HG03066 (cell line): ENCODE measurements around the gene KCTD19.

ENCODE experiments used
- ATAC-seq: cut with Tn5 transposase; IDR thresholded peaks from one replicate; pipeline ENCODE4 v1.9.1; 2021; ENCODE audit warnings: low read depth; ENCODE audit not compliant: unreplicated experiment

KCTD19 gene

DNA sequence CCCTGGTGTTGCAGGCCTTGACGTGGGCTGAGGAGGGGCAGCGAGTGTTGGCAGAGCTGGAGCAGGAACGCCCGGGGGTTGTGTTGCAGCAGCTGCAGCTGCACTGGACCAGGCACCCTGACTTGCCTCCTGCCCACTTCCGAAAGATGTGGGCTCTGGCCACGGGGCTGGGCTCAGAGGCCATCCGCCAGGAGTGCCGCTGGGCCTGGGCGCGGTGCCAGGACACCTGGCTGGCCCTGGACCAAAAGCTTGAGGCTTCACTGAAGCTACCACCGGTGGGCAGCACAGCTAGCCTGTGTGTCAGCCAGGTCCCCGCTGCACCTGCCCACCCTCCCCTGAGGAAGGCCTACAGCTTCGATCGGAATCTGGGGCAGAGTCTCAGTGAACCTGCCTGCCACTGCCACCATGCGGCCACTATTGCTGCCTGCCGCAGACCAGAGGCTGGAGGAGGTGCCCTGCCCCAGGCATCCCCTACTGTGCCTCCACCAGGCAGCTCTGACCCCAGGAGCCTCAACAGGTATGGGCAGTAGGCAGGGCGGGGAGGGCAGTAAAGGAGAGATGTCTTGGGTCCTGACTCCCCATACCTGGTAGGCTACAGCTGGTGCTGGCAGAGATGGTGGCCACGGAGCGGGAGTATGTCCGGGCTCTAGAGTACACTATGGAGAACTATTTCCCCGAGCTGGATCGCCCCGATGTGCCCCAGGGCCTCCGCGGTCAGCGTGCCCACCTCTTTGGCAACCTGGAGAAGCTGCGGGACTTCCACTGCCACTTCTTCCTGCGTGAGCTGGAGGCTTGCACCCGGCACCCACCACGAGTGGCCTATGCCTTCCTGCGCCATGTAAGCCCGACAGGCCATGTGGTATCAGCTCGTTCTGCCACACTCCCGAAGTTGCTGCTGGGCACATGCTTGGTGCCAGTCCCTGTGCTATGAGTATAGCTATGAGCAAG lies 41.6 kb downstream of the KCTD19 start:
- ATAC-seq = no peak

DNA sequence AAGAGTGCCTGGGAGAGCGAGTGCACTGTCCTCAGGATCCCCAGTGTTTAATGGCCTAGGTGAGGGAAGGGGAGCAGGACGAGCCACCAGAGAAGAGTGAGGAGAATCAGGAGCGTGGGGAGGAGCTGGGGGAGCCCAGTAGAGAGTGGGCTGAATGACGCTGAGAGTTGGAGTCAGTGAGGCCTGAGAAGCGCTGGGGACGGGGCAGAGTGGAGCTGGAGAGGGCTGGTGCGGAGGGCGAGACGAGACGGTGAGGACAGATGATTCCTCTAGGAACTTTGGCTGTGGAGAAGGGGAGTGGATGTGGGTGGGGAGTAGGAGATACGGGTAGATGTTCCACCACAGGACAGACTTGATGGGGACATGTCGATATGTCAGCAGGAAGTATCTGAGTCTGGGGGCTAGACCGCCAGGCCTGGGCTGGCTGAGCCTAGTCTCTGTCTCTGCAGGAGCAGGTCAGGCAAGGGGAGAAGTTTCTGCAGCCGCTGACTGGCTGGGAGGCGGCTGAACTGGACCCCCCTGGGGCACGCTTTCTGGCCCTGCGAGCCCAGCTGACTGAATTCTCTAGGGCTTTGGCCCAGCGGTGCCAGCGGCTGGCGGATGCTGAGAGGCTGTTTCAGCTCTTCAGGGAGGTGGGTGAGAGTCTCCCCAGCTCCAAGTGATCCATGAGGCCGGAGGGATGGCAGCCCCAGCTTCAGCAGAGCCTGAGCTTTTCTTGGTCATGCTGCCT lies 42.5 kb downstream of the KCTD19 start:
- no peak for ATAC-seq

DNA sequence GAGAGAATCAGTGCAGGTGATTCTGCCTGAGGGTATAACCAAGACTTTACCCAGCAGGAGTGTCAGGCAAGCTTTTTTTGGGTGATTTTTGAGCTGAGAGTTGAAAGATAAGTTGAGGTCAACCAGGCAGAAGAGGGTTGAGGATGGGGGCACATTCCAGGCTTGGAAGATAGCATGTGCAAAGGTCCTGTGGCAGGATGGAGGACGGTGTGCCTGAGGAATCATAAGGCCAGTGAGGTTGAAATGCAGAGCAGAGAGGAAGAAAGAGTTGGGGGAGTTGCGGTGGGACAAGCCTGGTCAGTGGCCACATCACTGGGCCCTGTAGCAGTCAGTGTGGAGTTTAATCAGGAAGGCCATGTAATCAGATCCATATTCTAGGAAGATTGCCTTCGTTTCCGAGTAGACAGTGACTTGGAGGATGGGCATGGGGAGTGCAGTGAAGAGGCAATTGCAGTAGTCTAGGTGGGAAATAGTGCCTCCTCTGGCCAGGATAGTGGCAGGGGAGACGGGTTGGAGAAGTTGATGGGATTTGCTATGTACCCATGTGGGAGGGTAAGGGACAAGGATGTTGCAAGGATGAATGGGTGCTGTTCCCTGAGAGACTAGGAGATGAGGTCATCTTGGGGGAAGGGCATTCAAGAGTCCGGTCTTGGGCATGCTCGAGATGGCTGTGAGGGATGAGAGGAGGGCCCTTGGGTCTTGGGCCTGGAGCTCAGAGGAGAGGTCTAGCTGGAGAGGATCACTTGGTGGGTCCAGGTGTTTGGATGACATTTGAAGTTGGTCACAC lies 43.3 kb downstream of the KCTD19 start:
- ATAC-seq = no peak

DNA sequence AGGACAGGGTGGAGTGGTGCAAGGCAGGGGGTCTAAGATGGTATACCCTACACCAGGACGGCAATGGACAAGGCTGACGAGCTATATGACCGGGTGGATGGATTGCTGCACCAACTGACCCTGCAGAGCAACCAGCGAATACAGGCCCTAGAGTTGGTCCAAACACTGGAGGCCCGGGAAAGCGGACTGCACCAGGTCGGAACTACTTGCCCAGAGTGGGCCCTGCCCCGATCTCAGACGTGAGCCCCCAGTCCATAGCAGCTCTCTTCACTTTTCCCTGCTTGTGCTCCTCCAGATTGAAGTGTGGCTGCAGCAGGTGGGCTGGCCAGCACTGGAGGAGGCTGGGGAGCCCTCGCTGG lies 44.1 kb downstream of the KCTD19 start:
- ATAC-seq = no peak

DNA sequence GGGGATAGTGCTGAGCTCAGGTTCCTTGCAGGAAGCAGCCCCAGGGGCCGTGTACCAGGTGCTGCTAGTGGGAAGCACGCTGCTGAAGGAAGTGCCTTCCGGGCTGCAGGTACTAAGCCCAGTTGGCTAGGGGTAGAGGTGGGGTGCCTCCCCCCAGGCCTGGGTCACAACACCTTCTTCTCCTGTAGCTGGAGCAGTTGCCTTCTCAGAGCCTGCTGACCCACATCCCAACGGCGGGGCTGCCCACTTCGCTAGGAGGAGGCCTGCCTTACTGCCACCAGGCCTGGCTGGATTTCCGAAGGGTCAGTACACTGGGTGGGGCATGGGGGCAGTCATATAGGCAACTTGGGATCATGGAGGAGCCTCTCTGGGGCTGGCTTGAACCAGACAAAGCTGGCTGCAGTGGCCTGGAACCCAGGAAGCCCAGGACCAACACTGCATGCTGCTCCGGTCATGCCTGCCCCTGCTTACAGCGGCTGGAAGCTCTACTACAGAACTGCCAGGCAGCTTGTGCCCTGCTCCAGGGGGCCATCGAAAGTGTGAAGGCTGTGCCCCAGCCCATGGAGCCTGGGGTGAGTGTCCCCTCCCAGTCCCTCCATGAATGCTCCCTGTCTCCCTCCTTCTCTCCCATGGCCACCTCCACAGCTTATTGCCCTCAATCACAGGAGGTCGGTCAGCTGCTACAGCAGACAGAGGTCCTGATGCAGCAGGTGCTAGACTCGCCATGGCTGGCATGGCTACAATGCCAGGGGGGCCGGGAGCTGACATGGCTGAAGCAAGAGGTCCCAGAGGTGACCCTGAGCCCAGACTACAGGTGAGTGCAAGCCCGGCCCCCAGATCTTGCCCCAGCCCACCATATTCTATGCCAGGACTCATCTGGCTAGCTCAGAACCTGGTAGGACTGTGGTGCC lies 44.8 kb downstream of the KCTD19 start:
- ATAC-seq = no peak

GRCh38 chr16:67280090-67281015 lies 46.2 kb downstream of the KCTD19 start:
- ATAC-seq = no peak

DNA sequence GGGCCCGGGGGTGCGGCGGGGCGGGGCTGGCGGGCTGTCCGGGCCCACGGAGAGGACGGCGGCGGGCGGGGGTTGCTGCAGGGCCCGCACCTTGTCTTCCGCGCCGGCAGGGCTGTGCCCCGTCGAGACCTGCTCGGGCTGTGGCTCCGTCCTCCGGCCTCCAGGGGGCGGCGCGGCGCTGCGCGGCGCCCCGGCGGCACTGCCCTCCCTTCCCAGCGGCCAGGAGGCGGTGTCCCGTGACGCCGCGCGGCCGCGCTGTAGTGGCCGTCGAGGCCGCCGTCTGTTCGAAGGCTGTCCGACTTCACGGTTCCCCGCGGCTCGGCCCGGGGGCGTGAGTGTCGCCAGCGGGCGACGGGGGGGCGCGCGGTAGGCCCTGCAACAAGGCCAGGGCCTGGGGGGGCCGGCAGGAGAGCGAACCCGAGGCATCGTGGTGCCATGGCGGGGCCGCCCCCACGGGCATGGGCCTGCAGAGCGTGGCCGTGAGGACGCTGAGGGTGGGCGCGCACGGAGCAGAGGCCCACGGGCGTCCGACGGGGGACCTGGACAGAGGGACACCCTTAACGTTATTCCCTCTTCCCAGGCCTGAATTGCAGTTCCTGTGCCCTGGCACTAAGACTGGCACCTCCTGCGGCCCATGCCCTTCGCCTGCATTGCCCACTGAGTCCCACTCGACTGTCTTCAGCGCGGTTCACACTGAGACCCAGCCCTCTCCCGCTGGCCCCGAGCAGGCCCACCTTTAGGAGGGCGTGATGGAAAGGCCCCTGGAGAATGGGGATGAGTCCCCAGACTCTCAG lies 47.0 kb downstream of the KCTD19 start, which contains the start of gene PLEKHG4:
PLEKHG4 (plus strand) TSS at position 237 of the 794 bp plus-strand sequence; CDS start at position 750, 513 bp downstream.
- ATAC-seq = peak; percentile 79

DNA sequence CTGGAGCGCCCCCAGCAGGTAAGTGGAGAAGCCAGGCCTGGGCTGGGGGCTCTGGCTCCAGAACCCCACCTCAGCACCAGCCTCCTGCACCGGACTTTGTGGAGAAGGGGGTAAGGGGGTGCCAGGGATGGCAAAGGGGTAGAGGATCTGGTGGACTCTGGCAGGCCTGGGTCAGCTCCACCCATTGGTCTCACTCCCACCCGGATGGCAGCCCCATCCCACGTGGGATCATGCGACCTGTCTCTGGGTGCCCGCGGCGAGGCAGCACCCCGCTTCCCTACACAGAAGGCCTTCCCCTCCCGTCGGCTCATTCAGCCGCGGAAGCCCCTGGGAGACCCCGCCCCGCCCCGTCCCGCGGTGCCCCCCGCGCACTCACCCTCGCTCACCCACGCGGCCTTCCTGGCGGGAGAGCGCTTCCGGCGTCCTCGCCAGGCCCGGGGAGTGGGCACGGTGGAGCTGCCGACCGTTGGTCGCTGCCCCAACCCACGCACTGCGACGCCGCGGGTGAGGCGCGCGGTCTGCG lies 47.7 kb downstream of the KCTD19 start:
- ATAC-seq = no peak

- no peak for ATAC-seq
Observed at GRCh38 chr16:67277999-67278772, 48.4 kb downstream of the KCTD19 start.

- ATAC-seq = no peak
Observed at GRCh38 chr16:67277294-67277998, 49.1 kb downstream of the KCTD19 start.

DNA sequence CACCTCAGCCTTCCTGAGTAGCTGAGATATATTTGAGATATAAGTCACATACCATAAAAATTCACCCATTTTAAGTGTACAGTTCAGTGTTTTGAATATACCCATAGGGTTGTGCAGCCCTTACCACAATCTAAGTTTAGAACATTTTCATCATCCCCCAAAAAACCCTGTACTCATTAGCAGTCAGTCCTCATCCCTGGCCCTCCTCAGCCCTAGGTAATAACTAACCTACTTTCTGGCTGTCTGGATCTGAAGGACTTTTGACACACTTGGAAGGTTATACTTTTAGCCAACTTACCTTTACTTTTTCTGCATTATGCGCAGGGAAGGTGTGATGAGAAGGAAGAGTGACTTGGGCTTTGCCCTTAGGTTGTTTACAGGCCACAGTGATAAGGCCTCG lies 51.2 kb downstream of the KCTD19 start:
- ATAC-seq = no peak

DNA sequence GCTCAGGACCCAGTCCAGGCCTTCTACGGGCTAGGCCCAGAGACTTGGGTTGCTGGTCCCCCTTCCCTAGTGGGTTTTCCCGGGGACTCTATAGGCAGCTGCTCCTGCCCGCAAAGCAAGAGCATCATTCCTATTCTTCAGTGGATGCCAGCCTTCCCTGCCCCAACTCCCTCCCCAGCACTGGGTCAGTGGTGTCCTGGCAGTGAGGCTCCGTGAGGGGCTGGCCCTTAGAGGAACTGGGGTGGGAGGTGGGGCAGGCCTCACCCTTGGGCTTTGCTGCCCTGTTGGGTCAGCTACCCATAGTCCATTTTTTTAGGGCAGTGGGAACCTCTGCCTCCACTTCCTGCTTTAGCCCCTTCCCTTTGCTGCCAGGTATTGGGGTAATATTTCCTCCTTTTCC lies 55.1 kb downstream of the KCTD19 start:
- ATAC-seq = no peak

- ATAC-seq = no peak
Observed at GRCh38 chr16:67270931-67271338, 55.6 kb downstream of the KCTD19 start.

- ATAC-seq = no peak
Observed at GRCh38 chr16:67269766-67270165, 56.8 kb downstream of the KCTD19 start.

GRCh38 chr16:67268136-67268579 lies 58.4 kb downstream of the KCTD19 start:
- ATAC-seq = no peak

GRCh38 chr16:67265834-67266233 lies 60.7 kb downstream of the KCTD19 start:
- no peak for ATAC-seq
